GM12878 (cell line): ENCODE results near the gene KRTAP10-3. TPM values are rescaled to one million over a fixed set of nuclear protein-coding genes. Genes with fewer than 3 reads are reported as not detected.

Experiments
- ATAC-seq: fragments of 200-7000 bp; cut with Tn5 transposase; 3 replicates; pipeline ENCODE4 v1.9.1; 2020; ENCODE audit warnings: mild to moderate bottlenecking, moderate library complexity
- BruUV-seq: library from RNA; stranded (reverse); fragments of 400-500 nt; replicated peaks from 2 replicates; lab custom pipeline; 2021; lab: Mats Ljungman, UMichigan
- CTCF ChIA-PET: fragments of 300-600 bp; sonication (Branson Sonifier 250); formaldehyde crosslinking; extraction: SDS; loops from one replicate; lab custom pipeline; 2021; ENCODE audit warnings: inconsistent platforms; lab: Yijun Ruan, JAX
- POLR2A ChIA-PET: fragments of 350-600 bp; formaldehyde crosslinking; extraction: SDS; loops from one replicate; lab custom pipeline; 2021; ENCODE audit warnings: inconsistent platforms; lab: Charles Lee
- RAD21 ChIA-PET: fragments of 300-600 bp; sonication (Branson Sonifier 250); formaldehyde crosslinking; loops from one replicate; lab custom pipeline; 2023; ENCODE audit warnings: antibody characterized with exemption; ENCODE audit not compliant: unreplicated experiment; lab: Charles Lee
- SMC1A ChIA-PET: fragments of 300-600 bp; sonication (Branson Sonifier 250); formaldehyde crosslinking; loops from one replicate; lab custom pipeline; 2023; ENCODE audit not compliant: unreplicated experiment, uncharacterized antibody; lab: Charles Lee
- DNase-seq: peaks from one replicate; pipeline ENCODE4 v3.0.0-alpha.2; 2011; ENCODE audit warnings: low read depth, low spot score
- FAIRE-seq: peaks from 3 replicates; lab custom pipeline; 2011; peaks lifted over from hg19 to GRCh38; lab: Jason Lieb, UNC
- H2AFZ ChIP-seq: 2 replicates; pipeline ENCODE4 v1.6.0; 2011; ENCODE audit warnings: low read depth, low read length, control low read depth; ENCODE audit not compliant: control insufficient read depth
- H3K27ac ChIP-seq: 2 replicates; pipeline ENCODE4 v1.5.1; 2011; ENCODE audit warnings: control low read depth; ENCODE audit not compliant: control insufficient read depth, insufficient read depth
- H3K27me3 ChIP-seq, 2 experiments: replicated peaks in 1 of 2; 2 replicates each; pipeline versions ENCODE4 v1.6.0 to v1.6.1; 2011; ENCODE audit warnings: low read length in 1 of 2; ENCODE audit not compliant: control insufficient read depth in 2 of 2, insufficient read depth in 2 of 2
- H3K36me3 ChIP-seq, 2 experiments: 2 replicates each; pipeline ENCODE4 v1.5.1; 2011; ENCODE audit warnings: low read length in 1 of 2; ENCODE audit not compliant: control insufficient read depth in 2 of 2, insufficient read depth in 2 of 2
- H3K4me1 ChIP-seq: 2 replicates; pipeline ENCODE4 v1.6.1; 2011; ENCODE audit warnings: mild to moderate bottlenecking, low read length, moderate library complexity, mixed read lengths; ENCODE audit not compliant: control insufficient read depth, insufficient read depth
- H3K4me2 ChIP-seq: 2 replicates; pipeline ENCODE4 v1.6.0; 2011; ENCODE audit warnings: control low read depth; ENCODE audit not compliant: control insufficient read depth, insufficient read depth
- H3K4me3 ChIP-seq: fragments of 200-600 bp; sonication (generic); 2 replicates; pipeline ENCODE4 v1.5.1; 2016
- H3K79me2 ChIP-seq: 2 replicates; pipeline ENCODE4 v1.6.0; 2011; ENCODE audit warnings: low read length; ENCODE audit not compliant: control insufficient read depth, insufficient read depth
- H3K9ac ChIP-seq: 2 replicates; pipeline ENCODE4 v1.8.0; 2011; ENCODE audit warnings: low read length, control low read depth, mixed read lengths; ENCODE audit not compliant: control insufficient read depth, insufficient read depth
- H3K9me3 ChIP-seq: replicated peaks from 3 replicates; pipeline ENCODE4 v1.5.1; 2011; ENCODE audit warnings: mild to moderate bottlenecking, low read length; ENCODE audit not compliant: control insufficient read depth, insufficient read depth
- H4K20me1 ChIP-seq: 2 replicates; pipeline ENCODE4 v1.6.0; 2011; ENCODE audit not compliant: control insufficient read depth, insufficient read depth
- EED ChIP-seq: sonication (generic); IDR thresholded peaks from 2 replicates; pipeline ENCODE4 v1.6.1; 2016; ENCODE audit warnings: antibody characterized with exemption, low read depth
- EGR1 ChIP-seq, 2 experiments: IDR thresholded peaks; 1 replicate in 1 of 2; 2 replicates in 1 of 2; pipeline ENCODE4 v1.6.1; 2011 to 2012; ENCODE audit warnings: low read depth in 2 of 2, low read length in 2 of 2, borderline replicate concordance in 1 of 2, mild to moderate bottlenecking in 1 of 2, moderate library complexity in 1 of 2
- EZH2 ChIP-seq: IDR thresholded peaks from 2 replicates; pipeline ENCODE4 v1.6.1; 2012; ENCODE audit warnings: low read depth, mild to moderate bottlenecking, control low read depth, inconsistent platforms, low read length, borderline replicate concordance; ENCODE audit not compliant: control insufficient read depth
- IKZF1 ChIP-seq: fragments of 450-650 bp; conservative IDR thresholded peaks from 2 replicates; pipeline ENCODE4 v1.6.1; 2017; ENCODE audit warnings: antibody characterized with exemption, mild to moderate bottlenecking
- KDM1A ChIP-seq: fragments of 200-600 bp; sonication (generic); IDR thresholded peaks from 2 replicates; pipeline ENCODE4 v1.6.1; 2016; ENCODE audit warnings: borderline replicate concordance
- MEF2B ChIP-seq: fragments of 450-650 bp; IDR thresholded peaks from 2 replicates; pipeline ENCODE4 v1.6.1; 2018; ENCODE audit warnings: mild to moderate bottlenecking, moderate library complexity; ENCODE audit not compliant: partially characterized antibody, poor library complexity, severe bottlenecking
- MTA2 ChIP-seq: fragments of 450-650 bp; IDR thresholded peaks from 2 replicates; pipeline ENCODE4 v1.6.1; 2016; ENCODE audit warnings: low read depth, mild to moderate bottlenecking, moderate library complexity
- PAX5 ChIP-seq: IDR thresholded peaks from 2 replicates; pipeline ENCODE4 v1.6.1; 2011; ENCODE audit warnings: low read depth, low read length, borderline replicate concordance
- POLR2AphosphoS2 ChIP-seq: IDR thresholded peaks from 2 replicates; pipeline ENCODE4 v1.6.1; 2011; ENCODE audit warnings: low read depth, mild to moderate bottlenecking, low read length, improper control_type of control experiment, moderate library complexity
- POLR2AphosphoS5 ChIP-seq: IDR thresholded peaks from 2 replicates; pipeline ENCODE4 v1.6.1; 2011; ENCODE audit warnings: mild to moderate bottlenecking, low read length, inconsistent platforms
- STAT1 ChIP-seq: fragments of 450-650 bp; conservative IDR thresholded peaks from 2 replicates; pipeline ENCODE4 v1.6.1; 2014; ENCODE audit warnings: antibody characterized with exemption, mild to moderate bottlenecking
- STAT3 ChIP-seq: IDR thresholded peaks from 2 replicates; pipeline ENCODE4 v1.6.1; 2011; ENCODE audit warnings: low read depth, low read length, improper control_type of control experiment
- TCF3 ChIP-seq: IDR thresholded peaks from 2 replicates; pipeline ENCODE4 v1.6.1; 2012; ENCODE audit warnings: low read depth, mild to moderate bottlenecking, low read length, borderline replicate concordance; ENCODE audit not compliant: insufficient read depth
- WRNIP1 ChIP-seq: IDR thresholded peaks from 2 replicates; pipeline ENCODE4 v1.6.1; 2011; ENCODE audit warnings: low read depth, low read length, improper control_type of control experiment, borderline replicate concordance
- ZNF274 ChIP-seq: IDR thresholded peaks from one replicate; pipeline ENCODE4 v1.8.0; 2011; ENCODE audit not compliant: insufficient read length, insufficient read depth
- WGBS: methylation state at CpG from one replicate; pipeline ENCODE4 v1.1.6; 2016; ENCODE audit warnings: low lambda C conversion rate; ENCODE audit not compliant: insufficient replicate concordance, insufficient coverage; ENCODE audit errors: missing lambda C conversion rate; 5-methylcytosine and 5-hydroxymethylcytosine counted together
- in situ Hi-C: fragments of 300-500 bp; cut with MboI; formaldehyde crosslinking; loops from 9 replicates; pipeline ENCODE4 v1.14.3; 2018; ENCODE audit warnings: mixed read lengths
- intact Hi-C: fragments of 100-400 bp; cut with micrococcal nuclease; formaldehyde crosslinking; loops from one replicate; pipeline ENCODE4 v1.14.2; 2022; ENCODE audit not compliant: unreplicated experiment
- polyA plus RNA-seq, 11 experiments: library from polyadenylated mRNA; depleted of rRNA in 4 of 11; unstranded in 6 of 11; stranded (reverse) in 5 of 11; fragments of >200 nt; fragmentation: Nextera tagmentation in 4 of 11; fragmentation: Illumina TruSeq in 1 of 11; extraction: Ambion mirVana in 4 of 11; extraction: Trizol in 1 of 11; gene quantifications; 1 replicate in 1 of 11; 2 replicates in 10 of 11; pipeline versions ENCODE4 v1.2.1 to v1.2.3, GENCODE V29; 2011 to 2016; ENCODE audit warnings: inconsistent platforms in 2 of 11, missing spikeins in 2 of 11, low read depth in 1 of 11
- total RNA-seq, 4 experiments: library from RNA; depleted of rRNA in 3 of 4; stranded (reverse); fragments of >200 nt in 3 of 4; fragmentation: Illumina TruSeq in 1 of 4; extraction: Trizol in 1 of 4; gene quantifications; 2 replicates each; pipeline versions ENCODE4 v1.2.1 to v1.2.3, GENCODE V29; 2013 to 2021
- TF ChIP-seq, protein P1 (sequence below): IDR thresholded peaks from 2 replicates; pipeline ENCODE4 v1.6.1; 2011; ENCODE audit warnings: low read depth, low read length, improper control_type of control experiment, borderline replicate concordance
- TF ChIP-seq, protein P2 (sequence below): fragments of 450-650 bp; IDR thresholded peaks from 2 replicates; pipeline ENCODE4 v1.6.1; 2018; ENCODE audit warnings: borderline replicate concordance, mild to moderate bottlenecking; ENCODE audit not compliant: partially characterized antibody

Gene KRTAP10-3
- total and polyA plus RNA-seq, 10 of the 15 experiments (the other 5 are each of a cell fraction or from before 2014, with no cell fraction given), result not detected

DNA sequence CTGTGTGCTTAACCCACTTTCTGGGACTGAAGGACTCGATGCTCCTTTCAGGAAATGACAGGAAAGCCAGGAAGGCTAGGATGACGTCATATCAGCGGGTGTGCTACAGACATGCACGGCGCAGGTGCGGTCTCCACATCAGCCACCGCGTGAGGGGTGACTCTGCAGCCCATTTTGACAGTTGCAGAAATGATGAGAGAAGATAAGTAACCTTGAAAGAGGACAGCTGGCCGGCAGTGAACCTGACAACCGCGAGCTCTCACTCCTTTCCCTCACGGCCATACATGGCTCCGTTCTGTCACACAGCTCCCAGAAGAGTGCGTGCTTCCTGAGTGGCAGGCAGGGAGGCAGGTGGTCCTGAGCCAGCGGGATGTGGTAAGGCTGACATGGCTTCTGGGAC lies 23.5 kb upstream of the KRTAP10-3 start:
- H3K36me3 ChIP-seq, result no peaks in the 10 kb centered on the region
- DNase-seq, result no peak
- SMC1A ChIA-PET, result no interaction called here
- WGBS, result 44% methylated on average over 15 of the region's 15 CpGs
- BruUV-seq, result no TSS peak
- no peak for ATAC-seq
- intact Hi-C loops, result no loop called here
- no peak overlapping the region for H3K4me3 ChIP-seq
- H3K9ac ChIP-seq, result no peak overlapping the region
- TF ChIP-seq PAX5 (no peak), STAT1 (no peak), EED (no peak), TCF3 (no peak), EZH2 (no peak), STAT3 (no peak)
- TF ChIP-seq, all 136 proteins: peak for 0
- Histone ChIP-seq H3K4me1 (no peaks in the 10 kb centered on the region), H3K4me2 (no peak overlapping the region), H3K27ac (no peak overlapping the region), H4K20me1 (no peaks in the 10 kb centered on the region), H3K27me3 (no peaks in the 10 kb centered on the region), H3K79me2 (no peaks in the 10 kb centered on the region), H2AFZ (no peak overlapping the region), H3K9me3 (peaks cover 5% of the 10 kb centered on the region; the same call in 2 of the 3 replicates)
- ChIA-PET POLR2A (no interaction called here), CTCF (no interaction called here), RAD21 (no interaction called here)
- FAIRE-seq, result no peak
- in situ Hi-C loops, result no loop called here

DNA sequence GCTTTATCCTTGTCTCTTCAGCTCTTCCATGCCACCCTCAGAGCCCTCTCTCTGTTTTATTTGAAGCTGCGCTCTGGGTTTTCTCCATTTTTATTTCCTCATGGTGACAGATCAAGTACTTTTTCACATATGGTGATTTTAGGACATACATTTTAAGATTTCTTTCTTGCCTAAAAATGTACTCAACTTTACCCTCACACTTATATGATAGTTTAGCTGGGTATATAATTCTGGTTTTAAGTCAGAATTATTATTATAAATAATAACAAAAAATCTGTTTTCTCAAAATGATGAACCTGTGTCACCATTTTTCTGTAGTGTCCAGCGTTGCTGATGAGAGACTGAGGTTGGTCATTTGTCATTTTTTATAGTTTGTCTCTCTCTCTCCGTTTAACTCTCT lies 22.6 kb upstream of the KRTAP10-3 start:
- ChIA-PET POLR2A (no interaction called here), CTCF (no interaction called here)
- no peaks in the 10 kb centered on the region for H3K4me1 ChIP-seq
- TF ChIP-seq ZNF274 (no peak), POLR2AphosphoS2 (no peak), MEF2B (no peak), IKZF1 (no peak), KDM1A (no peak), EGR1 (IDR thresholded peaks at IDR 0.05; ENCODE audit: borderline replicate concordance in 1 of 2, low read depth in 2 of 2, low read length in 2 of 2) (no peak), POLR2AphosphoS5 (no peak), WRNIP1 (no peak), MTA2 (no peak)
- TF ChIP-seq, protein P1, sequence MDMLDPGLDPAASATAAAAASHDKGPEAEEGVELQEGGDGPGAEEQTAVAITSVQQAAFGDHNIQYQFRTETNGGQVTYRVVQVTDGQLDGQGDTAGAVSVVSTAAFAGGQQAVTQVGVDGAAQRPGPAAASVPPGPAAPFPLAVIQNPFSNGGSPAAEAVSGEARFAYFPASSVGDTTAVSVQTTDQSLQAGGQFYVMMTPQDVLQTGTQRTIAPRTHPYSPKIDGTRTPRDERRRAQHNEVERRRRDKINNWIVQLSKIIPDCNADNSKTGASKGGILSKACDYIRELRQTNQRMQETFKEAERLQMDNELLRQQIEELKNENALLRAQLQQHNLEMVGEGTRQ, result no peak
- TF ChIP-seq, protein P2, sequence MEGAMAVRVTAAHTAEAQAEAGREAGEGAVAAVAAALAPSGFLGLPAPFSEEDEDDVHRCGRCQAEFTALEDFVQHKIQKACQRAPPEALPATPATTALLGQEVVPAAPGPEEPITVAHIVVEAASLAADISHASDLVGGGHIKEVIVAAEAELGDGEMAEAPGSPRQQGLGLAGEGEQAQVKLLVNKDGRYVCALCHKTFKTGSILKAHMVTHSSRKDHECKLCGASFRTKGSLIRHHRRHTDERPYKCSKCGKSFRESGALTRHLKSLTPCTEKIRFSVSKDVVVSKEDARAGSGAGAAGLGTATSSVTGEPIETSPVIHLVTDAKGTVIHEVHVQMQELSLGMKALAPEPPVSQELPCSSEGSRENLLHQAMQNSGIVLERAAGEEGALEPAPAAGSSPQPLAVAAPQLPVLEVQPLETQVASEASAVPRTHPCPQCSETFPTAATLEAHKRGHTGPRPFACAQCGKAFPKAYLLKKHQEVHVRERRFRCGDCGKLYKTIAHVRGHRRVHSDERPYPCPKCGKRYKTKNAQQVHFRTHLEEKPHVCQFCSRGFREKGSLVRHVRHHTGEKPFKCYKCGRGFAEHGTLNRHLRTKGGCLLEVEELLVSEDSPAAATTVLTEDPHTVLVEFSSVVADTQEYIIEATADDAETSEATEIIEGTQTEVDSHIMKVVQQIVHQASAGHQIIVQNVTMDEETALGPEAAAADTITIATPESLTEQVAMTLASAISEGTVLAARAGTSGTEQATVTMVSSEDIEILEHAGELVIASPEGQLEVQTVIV, result no peak

More for the DNA sequence above, 22.6 kb upstream of the KRTAP10-3 start:
- H3K4me2 ChIP-seq, result no peak overlapping the region
- DNase-seq (no peak), FAIRE-seq (no peak), ATAC-seq (no peak)
- H3K4me3 ChIP-seq, result no peak overlapping the region
- SMC1A ChIA-PET, result no interaction called here
- H3K36me3 ChIP-seq, result no peaks in the 10 kb centered on the region
- in situ Hi-C loops, result no loop called here
- intact Hi-C loops, result no loop called here
- H3K9ac ChIP-seq, result no peak overlapping the region
- no peaks in the 10 kb centered on the region for H4K20me1 ChIP-seq
- H3K27ac ChIP-seq, result no peak overlapping the region
- BruUV-seq, result no TSS peak
- RAD21 ChIA-PET, result no interaction called here
- 32% methylated on average over 3 of the region's 3 CpGs for WGBS
- H3K79me2 ChIP-seq, result no peaks in the 10 kb centered on the region
- H3K27me3 ChIP-seq, result no peaks in the 10 kb centered on the region
- peaks cover 5% of the 10 kb centered on the region; the same call in 2 of the 3 replicates for H3K9me3 ChIP-seq
- no peak overlapping the region for H2AFZ ChIP-seq
